HG03520 (cell line): ENCODE data around the gene GRID1.

Source experiments
- ATAC-seq: cut with Tn5 transposase; IDR thresholded peaks from one replicate; pipeline ENCODE4 v1.9.1; 2021; ENCODE audit warnings: mild to moderate bottlenecking, moderate library complexity; ENCODE audit not compliant: unreplicated experiment

Gene GRID1

DNA sequence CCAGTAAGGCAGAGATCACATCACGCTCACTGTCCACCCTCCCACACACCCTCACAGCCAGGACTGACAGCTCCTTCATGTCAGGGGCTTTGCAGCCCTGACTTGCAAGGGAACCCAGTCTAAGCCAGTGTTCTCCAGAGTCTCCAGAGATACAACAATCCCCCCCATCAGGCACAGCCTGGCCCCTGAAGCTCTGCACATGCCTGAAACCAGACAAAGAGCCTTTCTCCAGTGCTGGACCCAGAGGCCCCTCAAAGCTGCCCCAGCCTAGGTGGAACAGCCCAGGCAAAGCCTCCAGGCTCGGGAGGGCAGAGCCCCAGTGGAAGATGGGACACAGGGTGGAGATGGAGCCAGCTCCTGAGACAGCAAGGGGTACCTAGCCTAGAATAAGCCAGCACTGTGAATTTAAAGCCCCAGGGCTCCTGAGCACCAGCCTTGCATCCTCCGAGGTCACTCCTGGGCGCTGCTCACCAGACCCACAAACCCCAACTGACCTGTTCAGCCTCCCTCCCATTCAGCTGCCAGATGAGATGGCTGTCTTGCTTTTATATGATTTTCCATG is 50.2 kb downstream of the GRID1 start:
- no peak for ATAC-seq

- no peak for ATAC-seq
Observed at GRCh38 chr10:86315549-86315942, 51.0 kb downstream of the GRID1 start.

- ATAC-seq, result no peak
Observed at GRCh38 chr10:86314616-86315548, 51.7 kb downstream of the GRID1 start.

DNA sequence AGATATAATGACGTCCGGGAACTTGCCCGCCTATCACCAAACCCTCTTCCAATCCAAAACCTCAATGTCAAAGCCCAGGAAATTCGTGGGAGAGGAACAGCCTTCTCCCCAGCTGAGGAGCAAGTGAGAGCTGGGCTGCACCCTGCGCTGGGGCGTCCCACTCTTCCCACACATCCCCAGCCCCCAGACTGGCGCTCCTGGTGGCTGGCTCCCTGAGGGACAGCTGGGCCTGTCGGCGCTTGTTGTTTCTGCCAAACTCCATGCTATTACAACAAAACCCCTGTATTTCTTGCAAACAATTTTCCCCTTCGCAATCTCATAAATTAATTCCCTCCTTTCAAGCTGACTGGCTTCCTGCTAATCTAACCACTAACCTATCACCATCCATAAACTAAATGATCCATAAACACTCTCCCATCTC is 53.0 kb downstream of the GRID1 start:
- ATAC-seq, result no peak

- ATAC-seq, result no peak
Observed at GRCh38 chr10:86312701-86313270, 53.8 kb downstream of the GRID1 start.

- no peak for ATAC-seq
Observed at GRCh38 chr10:86311906-86312305, 54.7 kb downstream of the GRID1 start.

- no peak for ATAC-seq
Observed at GRCh38 chr10:86311190-86311589, 55.4 kb downstream of the GRID1 start.

- no peak for ATAC-seq
Observed at GRCh38 chr10:86310702-86311101, 55.9 kb downstream of the GRID1 start.

DNA sequence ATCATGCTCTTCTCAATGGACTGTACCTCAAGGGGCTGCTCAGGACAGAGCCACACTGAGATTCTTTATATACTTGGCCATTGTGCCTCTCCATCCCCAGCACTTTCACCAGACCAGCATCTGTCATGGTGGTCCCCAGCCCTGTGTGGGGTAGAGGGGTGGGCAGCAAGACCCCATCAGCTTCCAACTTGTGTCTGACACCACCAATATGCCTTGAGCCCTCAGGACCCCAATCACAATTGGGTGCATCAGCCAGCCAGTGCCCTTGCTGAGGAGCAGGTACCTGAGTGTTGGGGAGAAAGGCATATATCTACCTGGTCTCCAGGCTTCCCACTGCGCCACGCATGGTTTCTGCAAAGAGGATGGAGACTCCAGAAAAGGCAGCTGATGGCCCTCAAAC is 56.3 kb downstream of the GRID1 start:
- no peak for ATAC-seq

GRCh38 chr10:86308056-86308455 is 58.5 kb downstream of the GRID1 start:
- no peak for ATAC-seq

DNA sequence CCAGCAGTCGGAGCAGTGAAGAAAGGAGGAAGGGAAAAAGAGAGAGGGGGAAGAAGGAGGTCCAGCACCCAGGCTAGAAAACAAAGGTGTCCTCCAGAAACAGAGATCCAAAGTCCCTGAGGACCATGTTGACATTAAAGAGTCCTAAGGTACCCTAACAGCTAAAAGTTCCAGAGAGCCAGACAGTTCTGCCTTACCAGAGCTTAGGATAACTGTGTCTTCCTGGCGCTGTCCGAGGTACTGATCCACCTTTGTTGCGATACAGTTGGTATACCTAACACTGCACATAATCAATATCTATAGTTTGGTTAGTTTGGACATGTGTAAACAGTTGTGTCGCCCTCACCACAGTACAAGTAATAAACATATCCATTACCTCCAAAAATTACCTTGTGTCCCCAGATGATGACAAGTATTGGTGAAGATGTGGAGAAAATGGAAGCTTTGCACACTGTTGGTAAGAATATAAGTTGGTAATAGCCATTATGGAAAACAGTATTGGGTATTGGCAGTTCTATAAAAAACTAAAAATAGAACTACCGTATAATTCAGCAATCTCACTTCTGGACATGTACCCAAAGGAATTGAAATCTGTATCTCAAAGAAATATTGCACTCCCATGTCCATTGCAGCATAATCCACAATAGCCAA is 59.8 kb downstream of the GRID1 start:
- no peak for ATAC-seq

DNA sequence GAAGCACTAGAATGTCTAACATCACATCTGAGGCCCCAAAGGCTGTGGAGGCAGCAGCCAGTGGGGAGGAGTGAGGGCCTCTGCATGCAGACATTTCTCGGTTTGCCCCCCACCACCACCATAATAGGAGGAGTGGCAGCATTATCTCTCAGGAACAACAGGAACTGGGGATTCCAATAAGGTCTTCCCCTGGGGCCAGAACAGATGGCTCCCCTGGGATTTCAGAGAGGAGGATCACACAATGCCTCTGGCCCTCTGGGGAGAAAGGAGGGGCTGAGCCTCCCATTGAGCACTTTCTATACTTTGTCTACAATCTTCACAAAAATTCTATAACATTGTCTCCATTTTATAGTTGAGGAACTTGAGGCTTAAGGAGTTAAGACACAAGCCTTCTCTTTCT is 61.1 kb downstream of the GRID1 start:
- no peak for ATAC-seq

- ATAC-seq, result no peak
Observed at GRCh38 chr10:86304436-86304835, 62.2 kb downstream of the GRID1 start.

DNA sequence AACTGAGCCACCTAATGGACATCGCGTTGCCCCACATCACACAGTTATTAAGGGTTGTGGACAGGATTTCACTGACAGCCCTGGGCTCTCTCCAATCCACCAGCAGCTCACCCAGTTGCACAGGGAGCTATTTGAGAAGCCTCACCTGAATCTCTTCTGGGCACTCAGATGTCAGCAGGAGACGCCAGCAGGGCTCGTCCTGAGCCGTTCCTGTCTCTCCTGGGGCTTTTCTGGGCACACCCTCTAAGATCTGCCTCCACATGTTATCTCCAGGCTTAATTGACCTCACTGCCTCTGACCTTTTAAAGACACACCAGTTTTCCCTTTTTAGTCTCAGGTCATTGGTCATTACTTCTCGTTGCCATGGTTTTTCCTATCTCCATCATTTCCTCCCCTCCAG is 63.0 kb downstream of the GRID1 start:
- ATAC-seq, result no peak

GRCh38 chr10:86301971-86302370 is 64.6 kb downstream of the GRID1 start:
- no peak for ATAC-seq

GRCh38 chr10:86300931-86301830 is 65.4 kb downstream of the GRID1 start:
- no peak for ATAC-seq

GRCh38 chr10:86300399-86300925 is 66.1 kb downstream of the GRID1 start:
- no peak for ATAC-seq

- no peak for ATAC-seq
Observed at GRCh38 chr10:86299562-86299961, 67.0 kb downstream of the GRID1 start.

DNA sequence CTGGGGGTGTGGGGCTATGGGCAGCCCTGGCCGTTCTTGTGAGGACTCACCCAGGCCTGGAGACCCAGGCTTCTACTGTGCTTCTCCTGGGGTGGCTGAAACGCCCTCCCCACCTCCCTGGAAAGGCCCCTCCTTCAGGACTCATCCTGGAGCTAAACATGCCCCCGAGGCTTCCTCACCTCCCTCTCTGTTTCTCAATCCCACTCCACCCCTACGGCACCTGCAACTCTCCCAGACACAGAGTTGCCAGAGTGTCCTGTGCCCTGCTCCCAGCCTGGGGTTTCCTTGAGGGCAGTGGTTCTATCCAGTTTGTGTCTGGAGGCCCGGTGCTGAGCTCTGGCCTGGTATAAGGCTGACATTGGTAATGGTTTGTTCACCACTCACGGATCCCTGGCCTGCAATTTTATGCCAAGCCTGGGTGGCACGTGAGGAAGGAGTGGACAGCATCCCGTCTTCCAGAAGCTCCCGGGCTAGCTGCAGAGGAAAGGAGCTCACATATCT is 68.0 kb downstream of the GRID1 start:
- no peak for ATAC-seq

- no peak for ATAC-seq
Observed at GRCh38 chr10:86295791-86296190, 70.8 kb downstream of the GRID1 start.
